Fibroblast of peridontal ligament (primary cell): ENCODE results near the gene RTN4RL1.
"Not testable (repeated sequence)": the region's sequence is repeated elsewhere in the genome, so short reads cannot be mapped to it uniquely, and the experiment has no call there.

Experiments
- DNase-seq: peaks from one replicate; pipeline ENCODE4 v3.0.0-alpha.2; 2010; ENCODE audit errors: extremely low read depth

RTN4RL1 gene

GRCh38 chr17:2025622-2026309 lies 632 bp upstream of the RTN4RL1 start:
- peak; percentile 65 for DNase-seq

- no peak for DNase-seq
Measured at GRCh38 chr17:2024572-2025219, 438 bp downstream of the RTN4RL1 start.

DNA sequence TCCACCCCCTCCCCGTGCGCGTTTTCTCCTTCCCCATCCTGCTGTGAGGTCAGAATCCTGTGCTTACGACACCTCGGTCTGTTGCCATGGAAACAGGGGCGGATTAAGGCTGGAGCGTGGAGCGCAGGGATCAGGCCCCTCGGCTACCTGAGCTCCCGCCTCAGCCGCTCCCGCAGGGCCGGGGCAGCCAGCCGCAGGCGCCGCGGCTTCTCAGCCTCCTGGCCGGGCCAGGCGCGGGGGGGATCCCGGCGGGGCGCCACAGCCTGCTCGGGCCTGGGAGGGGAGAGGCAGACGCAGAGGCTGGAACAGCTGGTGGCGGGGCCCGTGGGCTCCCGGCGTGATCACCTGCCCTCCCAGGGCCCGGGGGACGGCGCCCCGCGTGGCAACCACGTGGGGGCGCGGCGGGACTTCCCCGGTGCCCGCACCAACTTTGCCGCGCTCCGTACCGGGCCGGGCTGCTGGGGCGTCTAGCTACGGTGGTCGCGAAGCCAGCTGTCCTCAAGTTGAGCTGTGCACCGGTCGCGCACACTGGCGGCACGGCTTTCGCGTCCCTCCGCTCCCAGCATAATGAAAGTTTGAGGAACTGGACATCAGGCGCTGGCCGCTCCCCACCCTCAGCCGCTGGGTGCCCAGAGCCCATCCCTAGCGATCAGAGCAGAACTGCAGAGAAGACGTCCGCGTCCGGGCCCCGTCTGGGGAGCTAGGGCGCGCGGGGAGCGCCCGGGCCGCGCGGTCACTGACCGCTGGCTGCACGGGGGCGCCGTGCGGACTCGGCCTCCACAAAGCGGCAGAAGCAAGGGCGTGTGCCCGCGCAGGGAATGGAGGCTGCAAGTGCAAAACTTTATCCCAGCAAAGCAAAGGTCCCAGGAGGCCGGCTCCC lies 1.2 kb downstream of the RTN4RL1 start:
- no peak for DNase-seq

DNA sequence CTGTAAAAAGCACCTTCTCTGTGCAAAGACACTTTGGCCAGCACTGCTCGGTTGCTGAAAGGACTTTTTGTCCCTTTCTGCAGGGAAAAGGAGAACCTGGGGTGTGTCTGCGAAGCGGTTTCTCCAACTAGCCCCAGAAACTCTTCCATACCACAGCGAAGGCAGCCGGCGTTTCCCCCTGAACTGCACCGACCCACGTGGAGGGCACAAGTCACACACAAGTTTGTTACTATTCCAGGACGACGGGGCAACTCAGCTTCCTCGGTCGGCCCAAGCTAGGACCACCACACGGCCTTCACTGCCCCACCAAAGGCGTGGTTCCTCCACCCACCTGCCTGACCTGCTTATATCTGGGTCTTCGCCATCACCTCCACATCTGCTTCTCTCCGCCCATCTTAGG lies 1.9 kb downstream of the RTN4RL1 start:
- DNase-seq: no peak

GRCh38 chr17:2022647-2023240 lies 2.4 kb downstream of the RTN4RL1 start:
- DNase-seq: no peak

DNA sequence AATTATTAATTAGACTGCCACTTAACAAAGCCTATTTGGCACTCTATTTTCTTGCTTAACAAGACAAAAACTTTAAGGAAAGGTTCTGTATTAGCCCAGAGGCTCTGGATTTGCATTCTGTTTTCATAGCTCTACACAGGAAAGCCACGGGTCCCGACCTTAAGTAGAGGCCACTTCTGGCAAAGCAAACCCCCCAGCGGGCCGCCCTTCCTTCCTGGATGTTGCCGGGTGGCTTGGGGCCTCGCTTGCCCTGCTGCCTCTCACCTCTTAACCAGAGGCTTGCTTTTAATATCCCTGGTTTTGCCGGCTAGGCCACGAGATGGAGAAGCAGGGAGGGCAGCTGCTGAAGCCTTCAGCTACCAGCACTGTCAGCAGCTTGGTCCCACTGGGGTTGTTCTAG lies 4.4 kb downstream of the RTN4RL1 start:
- no peak for DNase-seq

DNA sequence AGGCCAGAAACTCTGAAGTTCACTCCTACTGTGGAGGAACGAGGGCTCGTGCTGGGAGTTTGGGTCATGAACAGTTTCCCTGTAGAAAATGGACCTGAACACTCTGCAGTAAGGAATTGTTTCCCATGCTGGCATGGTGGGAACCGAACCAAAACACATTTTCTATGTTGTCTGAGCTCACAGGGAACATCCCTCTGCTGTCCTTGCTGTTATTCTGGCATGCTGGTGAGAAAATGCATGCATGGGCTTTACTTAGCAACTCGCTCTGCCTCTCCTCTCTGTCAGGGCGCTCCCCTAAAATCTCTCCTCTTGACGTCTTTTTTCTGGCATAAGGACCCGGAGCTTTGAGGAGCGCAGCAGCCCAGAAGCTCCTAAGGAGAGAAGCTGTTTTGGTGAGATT lies 5.4 kb downstream of the RTN4RL1 start:
- DNase-seq: no peak

GRCh38 chr17:2018716-2019510 lies 6.2 kb downstream of the RTN4RL1 start:
- no peak for DNase-seq

DNA sequence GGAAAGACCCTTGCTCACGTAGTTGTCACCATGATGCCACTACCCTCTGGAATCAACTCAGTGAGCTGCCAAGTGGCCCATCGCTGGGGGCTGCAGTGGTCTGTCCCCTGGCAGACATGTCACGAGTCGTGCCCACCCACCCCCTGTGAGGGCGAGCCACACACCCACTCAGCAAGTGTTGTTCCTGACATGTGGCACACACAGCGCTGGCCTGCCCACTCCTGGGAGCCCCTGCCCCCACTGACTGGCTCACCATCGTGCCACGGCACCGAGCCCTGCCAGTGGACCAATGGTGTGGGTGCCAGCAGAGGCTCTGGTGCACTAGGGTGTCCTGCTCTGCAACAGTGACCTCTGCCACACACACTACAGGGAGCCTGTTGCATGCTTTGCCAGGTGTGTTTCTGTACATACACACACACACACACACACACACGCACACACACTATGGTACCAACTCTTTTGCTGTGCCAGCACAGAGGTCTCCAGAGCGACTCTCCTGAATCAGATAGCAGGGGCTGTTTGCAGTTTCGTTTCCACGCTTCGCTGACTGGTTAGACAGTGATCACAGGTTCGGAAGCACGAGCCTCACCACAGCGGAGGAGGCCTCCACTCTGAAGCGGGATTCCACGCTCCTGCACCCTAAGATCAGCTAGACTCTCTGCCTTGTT lies 7.7 kb downstream of the RTN4RL1 start:
- DNase-seq: no peak

DNA sequence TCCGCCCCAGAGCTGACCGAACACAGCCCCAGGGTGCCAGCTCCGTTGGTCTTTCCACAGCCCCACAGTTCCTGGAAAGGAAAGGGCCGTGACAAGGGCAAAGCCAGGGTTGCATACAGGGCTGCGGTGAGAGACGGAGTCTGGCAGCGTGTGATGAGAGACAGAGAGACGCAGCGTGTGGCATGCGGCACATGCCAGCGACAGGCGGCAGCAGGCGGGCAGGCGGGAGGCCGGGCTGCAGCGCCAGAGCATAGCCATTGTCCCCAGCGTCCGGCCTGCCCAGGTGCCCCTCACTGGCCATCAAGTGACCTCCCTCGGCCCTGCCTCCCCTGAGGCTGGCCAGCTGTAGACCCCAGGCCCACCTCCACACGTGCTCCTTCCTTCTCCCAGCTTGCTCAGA lies 8.6 kb downstream of the RTN4RL1 start:
- no peak for DNase-seq

GRCh38 chr17:2015314-2015713 lies 9.8 kb downstream of the RTN4RL1 start:
- DNase-seq: no peak

- no peak for DNase-seq
Measured at GRCh38 chr17:2013994-2014317, 11.2 kb downstream of the RTN4RL1 start.

DNA sequence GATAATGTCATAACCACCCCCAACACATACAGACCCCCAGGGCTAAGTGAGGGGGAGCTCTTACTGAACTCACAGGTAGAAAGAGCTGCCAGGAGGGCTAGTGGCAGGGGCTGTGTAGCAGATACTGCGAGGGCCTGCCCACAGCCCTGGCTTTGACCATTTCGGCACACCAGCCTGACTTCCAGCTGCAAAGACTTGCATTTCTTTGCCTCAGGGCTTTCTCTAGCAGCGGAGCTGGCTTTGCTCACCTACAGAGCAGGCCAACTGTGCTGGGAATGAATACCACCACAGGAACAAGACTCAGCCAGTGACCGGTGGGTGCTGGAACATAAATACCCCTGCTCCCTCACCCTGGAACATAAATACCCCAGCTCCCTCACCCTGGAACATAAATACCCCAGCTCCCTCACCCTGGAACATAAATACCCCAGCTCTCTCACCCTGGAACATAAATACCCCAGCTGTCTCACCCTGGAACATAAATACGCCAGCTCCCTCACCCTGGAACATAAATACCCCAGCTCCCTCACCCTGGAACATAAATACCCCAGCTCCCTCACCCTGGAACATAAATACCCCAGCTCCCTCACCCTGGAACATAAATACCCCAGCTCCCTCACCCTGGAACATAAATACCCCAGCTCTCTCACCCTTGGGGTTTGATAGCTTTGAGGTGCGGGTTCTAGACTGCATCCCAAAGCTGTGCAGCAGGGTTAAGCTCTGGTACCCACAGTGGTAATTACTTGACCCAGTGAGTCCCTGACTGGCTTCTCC lies 11.7 kb downstream of the RTN4RL1 start:
- DNase-seq: not testable (repeated sequence)

- DNase-seq: no peak
Measured at GRCh38 chr17:2012499-2012898, 12.6 kb downstream of the RTN4RL1 start.

GRCh38 chr17:2011411-2012371 lies 13.4 kb downstream of the RTN4RL1 start:
- peak; percentile 79 for DNase-seq

DNA sequence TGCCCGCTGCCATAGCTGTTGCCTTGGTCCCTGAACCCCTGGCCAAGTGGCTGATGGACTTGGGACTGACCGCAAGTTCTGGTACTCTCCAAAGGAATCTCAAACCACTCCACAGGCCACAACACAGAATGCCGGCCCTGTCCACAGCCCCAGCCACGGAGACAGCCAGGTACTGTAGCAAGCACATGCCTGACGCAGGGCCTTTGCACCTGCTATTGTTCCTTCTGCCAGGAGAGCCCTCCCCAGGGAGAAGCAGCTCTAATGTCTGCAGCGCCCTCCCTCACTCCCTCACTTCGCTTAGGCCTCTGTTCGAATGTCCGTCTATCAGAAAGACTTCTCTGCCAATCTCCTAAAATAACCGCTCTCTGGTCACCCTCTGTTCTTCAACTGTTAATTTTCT lies 15.4 kb downstream of the RTN4RL1 start:
- DNase-seq: no peak

DNA sequence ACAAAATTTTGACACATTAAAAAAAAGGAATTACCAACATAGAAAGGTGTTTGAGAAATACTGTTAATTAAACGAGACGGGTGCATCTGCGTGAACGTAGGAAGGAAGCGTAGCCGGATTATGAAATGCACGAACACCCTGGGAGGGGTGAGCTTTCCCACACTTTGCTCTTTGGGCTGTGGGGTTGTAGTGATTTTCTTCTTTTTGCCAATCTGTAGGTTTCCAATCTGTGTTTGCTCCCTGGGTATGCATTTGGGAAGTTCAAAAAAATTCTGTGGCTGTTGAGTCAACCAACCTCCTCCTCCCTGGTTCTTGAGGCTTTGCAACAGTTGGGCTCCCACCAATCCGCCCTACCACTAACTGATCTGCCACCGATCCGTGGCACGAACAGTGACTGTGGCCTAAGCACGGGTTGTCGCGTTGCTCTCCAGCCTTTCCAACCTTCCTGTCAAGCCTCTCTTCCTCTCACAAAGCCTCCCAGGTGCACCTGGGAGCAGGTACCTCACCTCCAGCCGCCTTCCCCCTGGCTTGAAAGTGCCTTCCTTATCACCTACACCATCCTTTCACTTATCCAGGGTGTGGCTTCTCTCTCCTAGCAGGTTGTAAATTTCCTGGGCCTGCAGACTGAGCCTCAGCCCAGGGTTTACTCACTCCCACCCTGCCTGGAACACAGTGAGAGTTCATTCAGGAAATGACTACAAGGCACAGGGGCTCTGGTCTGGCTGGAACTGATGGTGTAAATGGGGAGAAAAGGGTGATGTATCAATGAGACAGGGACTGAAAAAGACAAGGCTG lies 16.6 kb downstream of the RTN4RL1 start:
- DNase-seq: no peak

DNA sequence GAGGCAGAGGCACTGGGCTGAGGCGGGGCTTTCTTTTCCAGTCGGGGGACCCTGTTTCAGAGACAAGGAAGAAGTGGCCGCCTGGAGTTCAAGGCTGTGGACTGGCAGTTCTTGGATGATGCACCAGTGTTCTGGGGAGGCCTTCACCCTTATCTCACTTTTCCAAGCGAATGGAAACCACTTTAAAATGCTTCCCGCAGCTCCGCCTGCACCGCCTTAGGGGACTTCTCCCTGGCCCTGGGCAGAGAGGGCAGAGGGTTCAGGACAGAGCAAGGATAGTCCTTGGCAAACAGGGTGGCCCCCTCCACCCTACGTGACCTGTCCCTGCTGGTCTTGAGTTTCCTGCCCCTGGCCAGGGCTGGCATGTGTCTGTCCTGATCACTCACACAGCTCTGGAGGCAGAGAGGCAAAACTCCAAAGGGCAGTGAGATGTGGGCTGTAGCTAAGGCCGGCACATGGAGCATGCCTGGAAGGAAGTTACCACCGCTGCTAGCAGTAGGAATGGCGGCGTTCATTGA lies 20.6 kb downstream of the RTN4RL1 start:
- no peak for DNase-seq
